Lower lobe of right lung (tissue), 2 donors: ENCODE results near the gene HRH1. TPM values are rescaled to one million over a fixed set of nuclear protein-coding genes. Genes with fewer than 3 reads are reported as not detected.

Experiments
- ATAC-seq, 2 donors: fragments of 200-7000 bp; cut with Tn5 transposase; one replicate each; pipeline ENCODE4 v1.9.1; 2020 to 2022; ENCODE audit warnings: mild to moderate bottlenecking in 2 of 2, moderate library complexity in 2 of 2
- DNase-seq: peaks from one replicate; pipeline ENCODE4 v3.0.0-alpha.2; 2020
- H3K27ac ChIP-seq: fragments of 200-600 bp; one replicate; pipeline ENCODE4 v1.8.0; 2022
- H3K27me3 ChIP-seq: fragments of 200-600 bp; one replicate; pipeline ENCODE4 v1.8.0; 2022; ENCODE audit warnings: low read depth
- H3K36me3 ChIP-seq: fragments of 200-600 bp; one replicate; pipeline ENCODE4 v1.8.0; 2022; ENCODE audit warnings: mild to moderate bottlenecking
- H3K4me1 ChIP-seq: fragments of 200-600 bp; one replicate; pipeline ENCODE4 v1.8.0; 2022
- H3K4me3 ChIP-seq: fragments of 200-600 bp; one replicate; pipeline ENCODE4 v1.8.0; 2022; ENCODE audit warnings: mild to moderate bottlenecking
- H3K9me3 ChIP-seq: fragments of 200-600 bp; one replicate; pipeline ENCODE4 v1.8.0; 2022
- intact Hi-C: fragments of 100-400 bp; cut with DNase I; formaldehyde crosslinking; loops from one replicate; pipeline ENCODE4 v1.11.0; 2022
- total RNA-seq: library from RNA; stranded (reverse); fragmentation: NEBNext Ultra II Directional; extraction: Animal tissue kit (Norgen Biotek cat#: 25700); gene quantifications from one replicate; pipeline ENCODE4 v1.2.1, GENCODE V29; 2021
- TF ChIP-seq, protein P1 (sequence below): fragments of 200-600 bp; IDR thresholded peaks from one replicate; pipeline ENCODE4 v1.8.0; 2022; ENCODE audit warnings: antibody characterized with exemption, mild to moderate bottlenecking
- donor health status: DM: no; HTN: yes; CAD: no; lungs with severe emphysema.

HRH1 gene
- total RNA-seq, 1 donor from 2014 or later = 6.4 TPM

DNA sequence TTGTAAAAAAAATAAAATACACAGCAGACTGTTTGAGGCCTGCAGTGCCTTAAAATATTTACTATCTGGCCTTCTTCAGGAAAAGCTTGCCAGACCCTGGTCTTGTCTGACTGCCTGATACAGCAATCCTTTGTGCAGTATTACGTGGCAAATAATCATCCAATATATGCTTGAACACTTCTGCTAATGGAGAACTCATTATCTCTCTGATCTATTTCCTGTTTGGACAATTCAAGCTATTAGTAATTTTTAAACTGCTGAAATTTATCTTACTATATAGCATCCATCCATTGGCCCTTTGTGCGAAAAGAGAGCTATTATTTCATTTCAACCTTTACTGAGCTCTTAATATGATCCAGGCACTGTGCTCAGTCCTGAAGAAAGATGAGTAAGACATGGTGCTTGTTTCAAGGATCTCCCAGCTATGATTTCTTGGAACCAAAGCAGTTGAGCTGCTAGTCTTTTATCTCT lies 133.8 kb downstream of the HRH1 start:
- no peak for ATAC-seq
- intact Hi-C loops = no loop called here

DNA sequence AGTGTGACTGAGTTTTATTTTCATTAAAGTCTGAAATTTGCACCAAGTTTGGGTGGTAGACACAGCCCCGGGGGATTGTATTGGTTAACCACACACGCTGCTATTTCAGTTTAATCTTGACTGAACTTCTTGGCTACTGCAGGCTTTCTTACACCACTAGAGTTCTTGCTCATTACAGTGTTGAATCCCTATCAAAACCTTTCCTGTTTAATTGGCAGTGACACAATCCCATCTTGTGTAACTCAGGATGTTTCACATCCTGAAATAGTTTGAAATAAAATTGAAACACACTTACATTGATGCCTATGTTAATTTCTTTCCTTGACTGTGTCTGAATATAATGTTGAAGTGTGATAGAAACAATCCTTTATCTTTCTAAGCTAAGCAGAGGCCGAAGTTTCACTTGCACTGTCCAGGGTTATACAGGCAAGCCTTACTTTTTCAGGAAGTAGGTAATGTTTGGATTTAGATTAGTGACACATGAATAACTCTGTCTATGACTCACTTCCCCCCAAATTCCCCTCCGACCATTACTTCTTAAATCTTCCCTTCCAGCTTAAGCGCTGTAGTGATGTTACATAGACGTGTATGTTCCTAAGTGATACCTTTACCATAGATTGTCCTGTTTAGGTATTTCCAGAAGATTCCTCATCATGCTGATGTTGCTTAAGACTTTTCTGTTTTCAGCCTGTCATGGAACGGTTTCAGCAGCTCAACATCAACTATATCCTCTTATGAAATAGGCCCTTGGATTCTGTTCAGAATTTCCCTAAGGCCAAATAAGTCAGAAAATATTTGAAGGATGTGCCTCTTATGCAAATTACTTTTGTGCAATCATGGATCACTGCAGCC lies 134.7 kb downstream of the HRH1 start:
- DNase-seq = no peak
- peak overlapping the region; percentile 76 for H3K27ac ChIP-seq
- H3K27me3 ChIP-seq = no peaks in the 10 kb centered on the region
- intact Hi-C loops = no loop called here
- no peak overlapping the region for H3K4me3 ChIP-seq
- peaks cover 62% of the 10 kb centered on the region for H3K4me1 ChIP-seq
- peak; percentile 85 to 90 for ATAC-seq
- TF ChIP-seq, protein P1, sequence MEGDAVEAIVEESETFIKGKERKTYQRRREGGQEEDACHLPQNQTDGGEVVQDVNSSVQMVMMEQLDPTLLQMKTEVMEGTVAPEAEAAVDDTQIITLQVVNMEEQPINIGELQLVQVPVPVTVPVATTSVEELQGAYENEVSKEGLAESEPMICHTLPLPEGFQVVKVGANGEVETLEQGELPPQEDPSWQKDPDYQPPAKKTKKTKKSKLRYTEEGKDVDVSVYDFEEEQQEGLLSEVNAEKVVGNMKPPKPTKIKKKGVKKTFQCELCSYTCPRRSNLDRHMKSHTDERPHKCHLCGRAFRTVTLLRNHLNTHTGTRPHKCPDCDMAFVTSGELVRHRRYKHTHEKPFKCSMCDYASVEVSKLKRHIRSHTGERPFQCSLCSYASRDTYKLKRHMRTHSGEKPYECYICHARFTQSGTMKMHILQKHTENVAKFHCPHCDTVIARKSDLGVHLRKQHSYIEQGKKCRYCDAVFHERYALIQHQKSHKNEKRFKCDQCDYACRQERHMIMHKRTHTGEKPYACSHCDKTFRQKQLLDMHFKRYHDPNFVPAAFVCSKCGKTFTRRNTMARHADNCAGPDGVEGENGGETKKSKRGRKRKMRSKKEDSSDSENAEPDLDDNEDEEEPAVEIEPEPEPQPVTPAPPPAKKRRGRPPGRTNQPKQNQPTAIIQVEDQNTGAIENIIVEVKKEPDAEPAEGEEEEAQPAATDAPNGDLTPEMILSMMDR = no peak
- H3K36me3 ChIP-seq = no peaks in the 10 kb centered on the region
- H3K9me3 ChIP-seq = no peaks in the 10 kb centered on the region

More for the DNA sequence above, 133.8 kb downstream of the HRH1 start:
- peaks cover 68% of the 10 kb centered on the region for H3K4me1 ChIP-seq
- H3K27me3 ChIP-seq = no peaks in the 10 kb centered on the region
- H3K9me3 ChIP-seq = no peaks in the 10 kb centered on the region
- H3K36me3 ChIP-seq = peaks cover 6% of the 10 kb centered on the region
- H3K4me3 ChIP-seq = peak overlapping the region; percentile 8
- TF ChIP-seq, protein P1 = no peak
- H3K27ac ChIP-seq = peak overlapping the region; percentile 76
- no peak for DNase-seq

DNA sequence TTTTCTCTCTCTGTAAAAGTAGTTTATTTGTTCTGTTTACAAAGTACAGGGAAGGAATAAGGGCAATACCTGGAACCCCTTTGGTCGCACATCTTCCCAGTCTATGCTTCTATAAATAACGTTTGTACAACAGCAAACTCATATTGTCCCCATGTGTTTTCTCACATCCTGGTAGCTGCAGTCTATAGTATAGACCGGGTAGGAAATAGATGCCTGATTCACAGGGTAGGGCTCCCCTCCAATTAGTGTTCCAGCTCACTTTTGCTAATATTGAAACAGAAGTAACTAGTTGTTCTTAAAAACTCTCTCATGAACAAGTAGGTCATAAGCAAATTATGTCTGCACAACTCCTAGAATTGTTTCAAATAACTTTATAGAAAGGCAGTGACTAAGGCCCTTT lies 135.6 kb downstream of the HRH1 start:
- Histone ChIP-seq H3K27ac (peak overlapping the region; percentile 76), H3K36me3 (no peaks in the 10 kb centered on the region), H3K4me1 (peaks cover 62% of the 10 kb centered on the region), H3K27me3 (no peaks in the 10 kb centered on the region), H3K4me3 (no peak overlapping the region), H3K9me3 (no peaks in the 10 kb centered on the region)
- TF ChIP-seq, protein P1 = no peak
- DNase-seq (no peak), ATAC-seq (no peak)
- intact Hi-C loops = no loop called here

DNA sequence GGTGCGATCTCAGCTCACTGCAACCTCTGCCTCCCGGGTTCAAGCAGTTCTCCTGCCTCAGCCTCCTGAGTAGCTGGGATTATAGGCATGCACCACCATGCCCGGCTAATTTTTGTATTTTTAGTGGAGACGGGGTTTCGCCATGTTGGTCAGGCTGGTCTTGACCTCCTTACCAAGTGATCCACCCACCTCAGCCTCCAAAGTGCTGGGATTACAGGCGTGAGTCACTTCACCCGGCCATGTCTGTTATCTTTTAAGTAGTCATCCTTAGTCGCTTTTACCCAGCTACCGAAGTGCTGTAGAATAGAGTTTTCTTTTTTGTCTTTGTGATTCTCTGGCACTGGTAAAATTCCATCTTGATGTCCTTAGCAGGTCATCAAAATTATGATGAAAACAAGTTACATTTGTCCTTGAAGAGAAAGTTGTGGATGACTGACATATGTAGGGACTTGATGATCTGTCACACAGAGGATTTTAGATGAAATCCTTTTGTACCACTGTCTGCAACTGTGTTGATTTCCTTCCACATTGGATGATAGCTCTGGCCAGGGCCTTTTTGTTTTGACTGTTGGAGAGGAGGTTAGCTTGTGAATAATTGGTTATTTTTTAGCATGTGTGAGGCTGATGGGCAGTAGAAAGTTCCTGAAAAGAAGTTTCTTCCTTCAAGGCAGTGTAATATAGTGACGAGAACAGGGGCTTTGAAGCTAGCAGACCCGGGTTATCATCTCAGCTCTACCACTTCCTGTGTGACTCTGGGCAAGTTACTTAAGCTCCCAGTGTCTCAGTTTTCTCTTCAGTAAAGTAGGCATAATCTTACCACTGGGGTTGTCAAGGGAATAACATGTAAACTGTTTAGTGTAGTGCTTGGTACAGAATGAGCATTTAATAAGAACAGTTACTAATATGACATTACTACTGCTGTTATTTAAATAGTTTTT lies 136.7 kb downstream of the HRH1 start:
- no peak for DNase-seq
- ATAC-seq = peak; percentile 34 to 40
- peaks cover 60% of the 10 kb centered on the region for H3K4me1 ChIP-seq
- no peaks in the 10 kb centered on the region for H3K27me3 ChIP-seq
- no peaks in the 10 kb centered on the region for H3K36me3 ChIP-seq
- intact Hi-C loops = no loop called here
- peak overlapping the region; percentile 76 for H3K27ac ChIP-seq
- no peaks in the 10 kb centered on the region for H3K9me3 ChIP-seq
- H3K4me3 ChIP-seq = no peak overlapping the region
- TF ChIP-seq, protein P1 = no peak

DNA sequence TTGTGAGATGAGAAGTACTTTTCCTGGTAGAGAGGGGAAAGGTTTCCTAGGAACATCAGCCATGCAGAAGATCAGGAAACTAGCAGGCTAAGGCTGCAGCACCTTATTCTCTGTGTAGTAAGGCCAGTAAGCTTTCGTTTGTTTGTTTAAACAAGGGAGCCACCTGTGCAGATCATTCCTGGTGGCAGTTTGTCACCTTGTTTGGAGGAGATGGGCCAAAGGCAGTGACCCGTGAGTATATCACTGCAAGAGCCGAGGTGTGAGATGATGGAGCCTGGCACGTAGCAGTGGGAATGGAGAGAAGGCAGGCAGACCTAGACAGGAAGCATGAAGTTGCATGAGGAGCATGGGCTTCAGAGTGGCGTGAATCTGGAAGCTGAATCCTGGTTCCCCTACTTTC lies 137.5 kb downstream of the HRH1 start:
- no peaks in the 10 kb centered on the region for H3K27me3 ChIP-seq
- TF ChIP-seq, protein P1 = no peak
- DNase-seq (no peak), ATAC-seq (no peak)
- H3K9me3 ChIP-seq = no peaks in the 10 kb centered on the region
- H3K27ac ChIP-seq = peak overlapping the region; percentile 7
- intact Hi-C loops = no loop called here
- H3K36me3 ChIP-seq = no peaks in the 10 kb centered on the region
- no peak overlapping the region for H3K4me3 ChIP-seq
- peaks cover 52% of the 10 kb centered on the region for H3K4me1 ChIP-seq
